VCaP (cell line): Measurements from ENCODE around the gene FAIM.

Experiments used
- H3K27ac ChIP-seq: fragments of 450-650 bp; 2 replicates; pipeline ENCODE4 v1.5.1; 2017
- TF ChIP-seq, protein P1 (sequence below): fragments of 450-650 bp; conservative IDR thresholded peaks from 2 replicates; pipeline ENCODE4 v1.5.1; 2017; ENCODE audit warnings: mild to moderate bottlenecking, moderate library complexity

FAIM gene

DNA sequence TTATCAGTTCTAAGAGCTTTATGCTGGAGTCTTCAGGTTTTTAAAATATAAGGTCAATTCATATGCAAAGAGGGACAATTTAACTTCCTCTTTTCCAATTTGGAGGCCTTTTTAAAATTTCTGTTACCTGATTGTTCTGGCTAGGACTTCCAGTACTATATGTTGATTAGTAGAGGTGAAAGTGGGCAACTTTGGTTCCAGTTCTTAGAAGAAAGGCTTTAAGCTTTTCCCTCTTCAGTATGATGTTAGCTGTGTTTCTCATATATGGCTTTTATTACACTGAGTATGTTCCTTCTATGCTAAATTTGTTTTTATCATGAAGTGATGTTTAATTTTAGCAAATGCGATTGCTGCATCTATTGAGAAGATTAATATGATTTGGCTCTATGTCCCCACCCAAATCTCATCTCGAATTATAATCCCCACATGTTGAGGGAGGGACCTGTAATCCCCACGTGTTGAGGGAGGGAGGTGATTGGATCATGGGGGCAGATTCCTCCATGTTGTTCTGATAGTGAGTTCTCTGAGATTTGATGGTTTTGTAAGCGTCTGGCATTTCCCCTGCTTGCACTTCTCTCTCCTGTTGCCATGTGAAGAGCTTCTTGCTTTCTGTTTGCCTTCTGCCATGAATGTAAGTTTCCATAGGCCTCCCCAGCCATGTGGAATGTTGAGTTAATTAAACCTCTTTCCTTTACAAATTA lies 33.8 kb downstream of the FAIM start:
- TF ChIP-seq, protein P1, sequence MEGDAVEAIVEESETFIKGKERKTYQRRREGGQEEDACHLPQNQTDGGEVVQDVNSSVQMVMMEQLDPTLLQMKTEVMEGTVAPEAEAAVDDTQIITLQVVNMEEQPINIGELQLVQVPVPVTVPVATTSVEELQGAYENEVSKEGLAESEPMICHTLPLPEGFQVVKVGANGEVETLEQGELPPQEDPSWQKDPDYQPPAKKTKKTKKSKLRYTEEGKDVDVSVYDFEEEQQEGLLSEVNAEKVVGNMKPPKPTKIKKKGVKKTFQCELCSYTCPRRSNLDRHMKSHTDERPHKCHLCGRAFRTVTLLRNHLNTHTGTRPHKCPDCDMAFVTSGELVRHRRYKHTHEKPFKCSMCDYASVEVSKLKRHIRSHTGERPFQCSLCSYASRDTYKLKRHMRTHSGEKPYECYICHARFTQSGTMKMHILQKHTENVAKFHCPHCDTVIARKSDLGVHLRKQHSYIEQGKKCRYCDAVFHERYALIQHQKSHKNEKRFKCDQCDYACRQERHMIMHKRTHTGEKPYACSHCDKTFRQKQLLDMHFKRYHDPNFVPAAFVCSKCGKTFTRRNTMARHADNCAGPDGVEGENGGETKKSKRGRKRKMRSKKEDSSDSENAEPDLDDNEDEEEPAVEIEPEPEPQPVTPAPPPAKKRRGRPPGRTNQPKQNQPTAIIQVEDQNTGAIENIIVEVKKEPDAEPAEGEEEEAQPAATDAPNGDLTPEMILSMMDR = no peak

DNA sequence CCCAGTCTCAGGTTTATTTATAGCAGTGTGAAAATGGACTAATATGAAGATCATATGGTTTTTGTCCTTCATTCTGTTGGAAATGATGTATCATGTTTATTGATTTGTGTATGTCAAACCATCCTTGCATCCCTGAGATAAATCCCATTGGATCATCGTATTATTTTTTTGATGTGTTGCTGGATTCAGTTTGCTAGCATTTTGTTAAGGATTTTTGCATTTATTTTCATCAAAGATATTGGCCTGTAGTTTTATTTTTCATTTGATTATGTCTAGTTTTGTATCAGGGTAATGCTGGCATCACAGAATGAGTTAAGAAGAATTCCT lies 34.3 kb downstream of the FAIM start:
- H3K27ac ChIP-seq = no peak overlapping the region
- TF ChIP-seq, protein P1 = no peak

More for the DNA sequence above, 33.8 kb downstream of the FAIM start:
- H3K27ac ChIP-seq = no peak overlapping the region

DNA sequence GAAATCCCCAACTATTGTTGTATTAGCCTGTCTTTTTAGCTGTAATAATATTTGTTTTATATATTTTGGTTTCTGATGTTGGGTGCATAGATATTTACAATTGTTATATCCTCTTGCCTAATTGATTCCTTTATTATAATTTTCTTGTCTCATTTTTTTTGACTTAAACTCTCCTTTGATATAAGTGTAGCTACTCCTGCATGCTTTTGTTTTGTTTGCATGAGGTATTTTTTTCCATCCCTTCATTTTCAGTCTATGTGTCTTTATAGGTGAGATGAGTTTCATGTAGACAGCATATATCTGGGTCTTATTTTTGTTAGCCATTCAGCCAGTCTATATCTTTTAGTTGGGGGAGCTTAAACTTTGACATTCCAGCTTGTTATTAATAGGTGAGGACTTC lies 37.4 kb downstream of the FAIM start:
- no peak overlapping the region for H3K27ac ChIP-seq
- TF ChIP-seq, protein P1 = no peak

DNA sequence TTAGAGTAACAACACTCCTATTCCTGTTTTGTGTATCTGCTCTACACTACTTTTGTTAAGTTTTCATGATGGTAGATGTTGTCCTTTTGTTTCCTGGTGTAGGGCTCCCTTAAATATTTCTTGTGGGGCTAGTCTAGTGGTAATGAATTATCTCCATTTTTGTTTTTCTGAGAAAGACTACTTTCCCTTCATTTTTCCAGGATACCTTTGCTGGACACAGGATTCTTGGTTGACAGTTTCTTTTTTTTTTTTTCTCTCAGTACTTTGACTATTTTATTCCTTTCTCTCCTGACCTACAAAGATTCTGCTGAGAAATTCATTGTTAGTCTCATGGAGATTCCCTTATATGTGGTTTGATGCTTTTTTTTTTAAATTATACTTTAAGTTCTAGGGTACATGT lies 37.9 kb downstream of the FAIM start:
- no peak overlapping the region for H3K27ac ChIP-seq
- TF ChIP-seq, protein P1 = no peak

DNA sequence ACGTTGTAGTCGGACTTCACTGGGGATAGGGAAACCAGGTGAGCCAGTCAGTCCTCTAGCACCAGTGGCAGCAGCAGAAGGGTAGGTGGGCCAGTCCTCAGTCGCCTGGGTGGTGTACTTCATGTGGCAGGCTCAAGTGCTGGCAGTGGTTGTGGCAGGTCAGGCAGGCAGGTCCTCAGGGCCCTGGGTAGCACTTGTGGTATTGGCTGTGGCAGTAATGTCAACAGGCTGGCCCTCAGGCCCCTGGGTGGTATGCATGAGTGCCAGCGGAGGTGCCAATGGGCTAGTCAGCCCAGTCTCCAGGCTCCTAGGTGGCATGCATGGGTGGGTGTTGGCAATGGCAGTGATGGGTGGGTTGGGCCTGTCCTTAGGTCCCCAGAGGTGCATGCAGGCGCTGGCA lies 40.6 kb downstream of the FAIM start:
- TF ChIP-seq, protein P1 = no peak
- H3K27ac ChIP-seq = no peak overlapping the region

DNA sequence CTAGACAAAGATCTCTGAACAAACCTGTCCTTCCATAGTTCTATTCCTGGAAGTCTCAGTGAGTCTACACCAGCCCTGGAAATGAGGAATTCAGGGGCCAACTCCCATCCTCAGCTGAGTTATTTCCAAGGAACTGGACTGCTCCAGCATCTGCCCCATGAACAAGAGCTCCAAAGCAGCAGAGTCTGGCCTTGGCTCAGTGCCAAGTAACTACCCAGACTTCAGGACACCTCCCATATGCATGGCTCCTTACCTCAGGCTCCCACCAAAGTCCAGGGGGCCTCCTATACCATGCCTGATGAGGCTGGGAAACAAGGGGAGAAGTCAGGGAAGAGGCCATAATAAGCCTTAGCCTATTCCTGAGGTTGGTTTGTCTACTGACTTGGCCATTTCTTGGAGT lies 45.0 kb downstream of the FAIM start:
- TF ChIP-seq, protein P1 = no peak
- H3K27ac ChIP-seq = no peak overlapping the region

DNA sequence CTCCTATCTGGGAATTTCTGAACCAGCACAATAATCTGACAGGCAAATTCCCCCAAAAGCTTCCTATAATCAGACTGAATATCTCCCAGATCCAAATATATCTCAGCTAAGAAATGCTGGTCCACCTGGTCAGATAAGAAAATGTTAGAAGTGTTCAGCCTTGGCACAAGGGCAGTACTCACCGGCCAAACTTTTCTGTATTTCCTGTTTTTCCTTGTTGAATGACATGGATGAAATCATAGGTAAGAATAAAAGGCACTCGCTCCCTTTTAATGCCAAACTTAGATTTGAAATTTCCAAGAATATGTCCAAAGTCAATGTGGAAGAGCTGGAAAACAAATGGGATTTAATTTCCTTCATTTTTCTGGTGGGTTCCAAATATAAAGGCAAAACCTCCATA lies 48.9 kb downstream of the FAIM start:
- TF ChIP-seq, protein P1 = no peak
- H3K27ac ChIP-seq = no peak overlapping the region
